ENCODE results near the gene DUSP22. TPM values are rescaled to one million over a fixed set of nuclear protein-coding genes. Genes with fewer than 3 reads are reported as not detected.

DUSP22 gene
- total RNA-seq, 1 experiment from 2014 or later: 19.2 TPM

DNA sequence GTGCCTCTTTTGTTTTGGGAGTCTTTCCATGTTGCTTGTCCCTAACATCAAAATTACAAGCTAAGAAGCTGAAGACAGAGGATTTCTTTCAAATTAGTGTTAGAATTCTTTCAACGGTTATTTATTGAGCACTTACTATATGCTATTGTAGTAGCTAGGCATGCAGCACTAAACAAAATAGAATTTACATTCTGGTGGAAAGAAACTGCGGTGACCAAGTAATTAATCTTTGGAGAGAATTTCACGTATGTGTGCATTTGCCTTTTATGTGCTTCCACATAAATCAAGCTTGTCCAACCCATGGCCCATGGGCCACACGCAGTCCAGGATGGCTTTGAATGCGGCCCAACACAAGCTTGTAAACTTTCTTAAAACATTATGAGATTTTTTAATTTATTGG is 33.0 kb upstream of the DUSP22 start:
- ChIA-PET RAD21 (ENCODE audit: low non-redundant PET in 1 of 2, low total read pairs in 2 of 2, uncharacterized antibody in 2 of 2, unreplicated experiment in 2 of 2) (no interaction called here), POLR2A (no interaction called here), CTCF (no interaction called here)
- Histone ChIP-seq H3K4me1 (ENCODE audit: control insufficient read depth in 1 of 2, insufficient read depth in 2 of 2, low read length in 2 of 2) (no peaks in the 10 kb centered on the region), H3K4me2 (ENCODE audit: low read length) (no peak overlapping the region), H3K27ac (ENCODE audit: low read depth, low read length) (no peak overlapping the region), H3K9ac (ENCODE audit: low read length) (no peak overlapping the region), H3K79me2 (ENCODE audit: insufficient read depth, low read length) (no peaks in the 10 kb centered on the region), H3K36me3 (ENCODE audit: control insufficient read depth in 1 of 2, insufficient read depth in 2 of 2, low read length in 2 of 2) (no peaks in the 10 kb centered on the region), H3K27me3 (ENCODE audit: insufficient read depth, low read length) (no peaks in the 10 kb centered on the region; the same call in 1 of the 2 replicates), H4K20me1 (ENCODE audit: insufficient read depth) (no peaks in the 10 kb centered on the region), H3K9me3 (ENCODE audit: control insufficient read depth in 1 of 2, insufficient read depth in 1 of 2, low read depth in 1 of 2, low read length in 2 of 2) (no peaks in the 10 kb centered on the region), H3K4me3 (replicated peaks in 1 of 2; ENCODE audit: low read depth in 1 of 2, low read length in 2 of 2) (no peak overlapping the region), H2AFZ (ENCODE audit: low read depth, low read length, poor library complexity, severe bottlenecking) (no peak overlapping the region), H3K9me2 (ENCODE audit: insufficient read depth) (no peaks in the 10 kb centered on the region)
- no TSS peak for BruUV-seq (replicated peaks)
- ATAC-seq: no peak
- intact Hi-C loops (cut with micrococcal nuclease): no loop called here
- TF ChIP-seq RAD21 (IDR thresholded peaks at IDR 0.05; ENCODE audit: low read depth) (no peak), FOSL1 (IDR thresholded peaks at IDR 0.05; ENCODE audit: low read depth) (no peak), JUND (IDR thresholded peaks at IDR 0.05) (no peak), EZH2 (IDR thresholded peaks at IDR 0.05) (no peak), ZFX (IDR thresholded peaks at IDR 0.05) (no peak), SRF (IDR thresholded peaks at IDR 0.05; ENCODE audit: low read depth) (no peak), YY1 (IDR thresholded peaks at IDR 0.05; ENCODE audit: extremely low read depth, insufficient replicate concordance, low read depth, low read length) (no peak), TCF7L2 (IDR thresholded peaks at IDR 0.05; ENCODE audit: borderline replicate concordance, extremely low read depth, insufficient read depth, insufficient read length) (no peak), SIN3A (IDR thresholded peaks at IDR 0.05; ENCODE audit: low read depth) (no peak), ELF1 (IDR thresholded peaks at IDR 0.05; ENCODE audit: borderline replicate concordance, low read depth) (no peak), POLR2AphosphoS5 (IDR thresholded peaks at IDR 0.05; ENCODE audit: low read depth, low read length) (no peak), EZH2phosphoT487 (IDR thresholded peaks at IDR 0.05; ENCODE audit: borderline replicate concordance) (no peak), EGR1 (IDR thresholded peaks at IDR 0.05; ENCODE audit: low read depth) (no peak), POLR2A (IDR thresholded peaks at IDR 0.05; ENCODE audit: borderline replicate concordance, extremely low read depth, insufficient read depth, insufficient read length) (no peak)
- TF ChIP-seq, protein P1, sequence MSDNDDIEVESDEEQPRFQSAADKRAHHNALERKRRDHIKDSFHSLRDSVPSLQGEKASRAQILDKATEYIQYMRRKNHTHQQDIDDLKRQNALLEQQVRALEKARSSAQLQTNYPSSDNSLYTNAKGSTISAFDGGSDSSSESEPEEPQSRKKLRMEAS (IDR thresholded peaks at IDR 0.05): no peak
- TF ChIP-seq, protein P2, sequence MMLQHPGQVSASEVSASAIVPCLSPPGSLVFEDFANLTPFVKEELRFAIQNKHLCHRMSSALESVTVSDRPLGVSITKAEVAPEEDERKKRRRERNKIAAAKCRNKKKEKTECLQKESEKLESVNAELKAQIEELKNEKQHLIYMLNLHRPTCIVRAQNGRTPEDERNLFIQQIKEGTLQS (IDR thresholded peaks at IDR 0.05): no peak
- TF ChIP-seq, protein P3, sequence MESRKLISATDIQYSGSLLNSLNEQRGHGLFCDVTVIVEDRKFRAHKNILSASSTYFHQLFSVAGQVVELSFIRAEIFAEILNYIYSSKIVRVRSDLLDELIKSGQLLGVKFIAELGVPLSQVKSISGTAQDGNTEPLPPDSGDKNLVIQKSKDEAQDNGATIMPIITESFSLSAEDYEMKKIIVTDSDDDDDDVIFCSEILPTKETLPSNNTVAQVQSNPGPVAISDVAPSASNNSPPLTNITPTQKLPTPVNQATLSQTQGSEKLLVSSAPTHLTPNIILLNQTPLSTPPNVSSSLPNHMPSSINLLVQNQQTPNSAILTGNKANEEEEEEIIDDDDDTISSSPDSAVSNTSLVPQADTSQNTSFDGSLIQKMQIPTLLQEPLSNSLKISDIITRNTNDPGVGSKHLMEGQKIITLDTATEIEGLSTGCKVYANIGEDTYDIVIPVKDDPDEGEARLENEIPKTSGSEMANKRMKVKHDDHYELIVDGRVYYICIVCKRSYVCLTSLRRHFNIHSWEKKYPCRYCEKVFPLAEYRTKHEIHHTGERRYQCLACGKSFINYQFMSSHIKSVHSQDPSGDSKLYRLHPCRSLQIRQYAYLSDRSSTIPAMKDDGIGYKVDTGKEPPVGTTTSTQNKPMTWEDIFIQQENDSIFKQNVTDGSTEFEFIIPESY (IDR thresholded peaks at IDR 0.05; ENCODE audit: extremely low read depth, insufficient replicate concordance, low read length): no peak
- TF ChIP-seq, protein P4, sequence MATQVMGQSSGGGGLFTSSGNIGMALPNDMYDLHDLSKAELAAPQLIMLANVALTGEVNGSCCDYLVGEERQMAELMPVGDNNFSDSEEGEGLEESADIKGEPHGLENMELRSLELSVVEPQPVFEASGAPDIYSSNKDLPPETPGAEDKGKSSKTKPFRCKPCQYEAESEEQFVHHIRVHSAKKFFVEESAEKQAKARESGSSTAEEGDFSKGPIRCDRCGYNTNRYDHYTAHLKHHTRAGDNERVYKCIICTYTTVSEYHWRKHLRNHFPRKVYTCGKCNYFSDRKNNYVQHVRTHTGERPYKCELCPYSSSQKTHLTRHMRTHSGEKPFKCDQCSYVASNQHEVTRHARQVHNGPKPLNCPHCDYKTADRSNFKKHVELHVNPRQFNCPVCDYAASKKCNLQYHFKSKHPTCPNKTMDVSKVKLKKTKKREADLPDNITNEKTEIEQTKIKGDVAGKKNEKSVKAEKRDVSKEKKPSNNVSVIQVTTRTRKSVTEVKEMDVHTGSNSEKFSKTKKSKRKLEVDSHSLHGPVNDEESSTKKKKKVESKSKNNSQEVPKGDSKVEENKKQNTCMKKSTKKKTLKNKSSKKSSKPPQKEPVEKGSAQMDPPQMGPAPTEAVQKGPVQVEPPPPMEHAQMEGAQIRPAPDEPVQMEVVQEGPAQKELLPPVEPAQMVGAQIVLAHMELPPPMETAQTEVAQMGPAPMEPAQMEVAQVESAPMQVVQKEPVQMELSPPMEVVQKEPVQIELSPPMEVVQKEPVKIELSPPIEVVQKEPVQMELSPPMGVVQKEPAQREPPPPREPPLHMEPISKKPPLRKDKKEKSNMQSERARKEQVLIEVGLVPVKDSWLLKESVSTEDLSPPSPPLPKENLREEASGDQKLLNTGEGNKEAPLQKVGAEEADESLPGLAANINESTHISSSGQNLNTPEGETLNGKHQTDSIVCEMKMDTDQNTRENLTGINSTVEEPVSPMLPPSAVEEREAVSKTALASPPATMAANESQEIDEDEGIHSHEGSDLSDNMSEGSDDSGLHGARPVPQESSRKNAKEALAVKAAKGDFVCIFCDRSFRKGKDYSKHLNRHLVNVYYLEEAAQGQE (IDR thresholded peaks at IDR 0.05; ENCODE audit: low read depth): no peak
- TF ChIP-seq, protein P5, sequence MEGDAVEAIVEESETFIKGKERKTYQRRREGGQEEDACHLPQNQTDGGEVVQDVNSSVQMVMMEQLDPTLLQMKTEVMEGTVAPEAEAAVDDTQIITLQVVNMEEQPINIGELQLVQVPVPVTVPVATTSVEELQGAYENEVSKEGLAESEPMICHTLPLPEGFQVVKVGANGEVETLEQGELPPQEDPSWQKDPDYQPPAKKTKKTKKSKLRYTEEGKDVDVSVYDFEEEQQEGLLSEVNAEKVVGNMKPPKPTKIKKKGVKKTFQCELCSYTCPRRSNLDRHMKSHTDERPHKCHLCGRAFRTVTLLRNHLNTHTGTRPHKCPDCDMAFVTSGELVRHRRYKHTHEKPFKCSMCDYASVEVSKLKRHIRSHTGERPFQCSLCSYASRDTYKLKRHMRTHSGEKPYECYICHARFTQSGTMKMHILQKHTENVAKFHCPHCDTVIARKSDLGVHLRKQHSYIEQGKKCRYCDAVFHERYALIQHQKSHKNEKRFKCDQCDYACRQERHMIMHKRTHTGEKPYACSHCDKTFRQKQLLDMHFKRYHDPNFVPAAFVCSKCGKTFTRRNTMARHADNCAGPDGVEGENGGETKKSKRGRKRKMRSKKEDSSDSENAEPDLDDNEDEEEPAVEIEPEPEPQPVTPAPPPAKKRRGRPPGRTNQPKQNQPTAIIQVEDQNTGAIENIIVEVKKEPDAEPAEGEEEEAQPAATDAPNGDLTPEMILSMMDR (IDR thresholded peaks at IDR 0.05 in 2 of 3, conservative IDR thresholded peaks at IDR 0.05 in 1 of 3; ENCODE audit: borderline replicate concordance in 1 of 3, insufficient read depth in 1 of 3, low read depth in 2 of 3, low read length in 2 of 3): no peak
- no peak for DNase-seq (ENCODE audit: low read depth, low spot score)
